CD4-positive, alpha-beta T cell treated with Interferon gamma for 1 hour (primary cell): ENCODE data around the gene ZFX.

ENCODE experiments used
- DNase-seq: peaks from one replicate; pipeline ENCODE4 v3.0.0-alpha.2; 2020

Gene ZFX

DNA sequence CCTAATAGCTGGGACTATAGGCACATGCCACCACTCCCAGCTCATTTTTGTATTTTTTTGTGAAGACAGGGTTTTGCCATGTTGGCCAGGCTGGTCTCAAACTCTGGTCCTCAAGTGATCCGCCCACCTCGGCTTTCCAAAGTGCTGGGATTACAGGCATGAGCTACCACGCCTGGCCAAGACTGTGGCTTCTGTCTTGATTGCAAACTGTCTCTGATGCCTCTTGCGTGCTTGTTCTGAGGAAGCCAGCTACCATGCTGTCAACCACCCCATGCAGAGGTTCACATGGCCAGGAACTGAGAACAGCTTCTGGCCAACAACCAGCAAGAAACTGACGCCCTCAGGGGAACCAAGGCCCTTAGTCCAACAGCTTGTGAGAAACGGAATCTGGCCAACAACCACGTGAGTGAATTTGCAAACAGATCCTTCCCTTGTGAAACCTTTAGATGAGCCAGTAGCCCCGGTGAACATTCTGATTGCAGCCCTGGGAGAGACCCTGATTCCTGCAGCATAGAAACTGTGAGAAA lies 93.2 kb downstream of the ZFX start:
- DNase-seq = no peak

DNA sequence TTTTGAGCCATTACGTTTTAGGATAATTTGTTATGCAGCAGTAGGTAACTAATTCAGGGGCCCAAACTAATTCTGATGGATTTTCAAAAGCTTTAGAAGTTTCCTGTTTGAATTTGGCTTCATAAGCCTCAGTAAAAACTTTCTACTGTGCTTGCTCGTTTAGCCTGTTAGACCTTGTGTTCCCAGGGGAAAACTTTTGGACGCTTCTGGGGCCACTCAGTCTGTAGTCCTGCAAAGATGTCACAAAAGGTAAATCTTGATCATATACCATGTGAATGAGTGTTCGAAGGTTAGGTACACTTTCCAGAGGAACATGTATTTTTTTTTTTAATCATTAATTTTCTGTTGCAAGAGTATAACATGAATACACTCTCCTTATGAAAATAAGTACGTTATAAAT lies 93.7 kb downstream of the ZFX start:
- DNase-seq = no peak

DNA sequence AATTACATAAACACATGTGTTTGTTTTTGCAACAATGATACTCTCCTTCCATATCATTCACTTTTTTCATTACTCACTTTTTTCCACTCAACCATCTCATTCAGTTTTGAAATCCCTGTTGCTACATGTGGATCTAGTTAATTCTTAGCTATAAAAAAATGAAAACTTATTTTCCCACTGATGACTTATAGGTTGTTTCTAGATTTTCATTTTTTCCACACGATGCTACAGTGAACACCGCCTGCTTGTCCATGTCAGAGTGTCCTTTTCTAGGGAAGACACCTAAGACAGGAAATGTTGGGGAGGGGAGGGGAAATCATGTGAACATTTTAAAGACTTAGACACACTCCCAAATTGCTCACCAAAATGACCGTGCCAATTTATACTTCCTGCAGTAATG lies 94.2 kb downstream of the ZFX start:
- no peak for DNase-seq

- DNase-seq = no peak
These were observed 95.7 kb downstream of the ZFX start for GRCh38 chrX:24245202-24245601.

GRCh38 chrX:24248042-24248441 lies 98.5 kb downstream of the ZFX start:
- DNase-seq = no peak

DNA sequence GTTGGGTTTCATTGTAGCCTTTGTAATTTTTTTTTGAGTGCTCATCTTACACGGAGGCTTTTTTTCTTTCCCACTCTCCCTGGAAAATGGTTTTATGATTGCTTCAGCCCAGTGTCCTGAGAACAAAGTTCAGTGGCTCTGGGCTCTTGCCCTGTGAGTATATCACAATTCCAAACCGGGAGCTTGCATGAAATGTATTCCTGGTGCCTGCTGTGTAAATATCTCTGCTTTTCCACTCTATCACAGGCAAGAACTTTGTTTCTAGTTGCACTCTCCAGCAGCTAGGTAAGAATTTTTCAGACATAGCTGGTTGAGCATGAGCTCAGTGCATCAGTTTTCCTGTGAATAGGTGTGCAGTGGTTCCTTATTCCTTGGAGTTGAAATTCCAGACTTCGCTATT lies 103.5 kb downstream of the ZFX start:
- no peak for DNase-seq

DNA sequence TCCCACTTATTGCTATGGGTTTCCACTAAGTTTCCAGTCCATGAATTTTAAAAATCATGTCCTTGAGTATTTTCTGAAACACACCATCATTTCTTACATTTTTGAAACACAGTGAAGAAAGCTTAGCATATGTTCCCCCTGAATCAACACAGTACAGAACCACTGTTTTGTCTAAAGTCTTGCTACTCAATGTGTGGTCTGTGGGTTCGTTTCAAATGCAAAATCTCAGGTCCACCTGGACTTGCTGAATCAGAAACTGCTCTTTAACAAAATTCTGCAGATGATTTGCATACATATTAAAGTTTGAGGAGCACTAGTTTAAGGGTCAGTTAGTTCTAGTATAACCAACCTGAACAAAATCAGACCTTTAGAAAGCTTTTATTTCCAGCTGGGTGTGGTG lies 103.9 kb downstream of the ZFX start:
- DNase-seq = no peak

DNA sequence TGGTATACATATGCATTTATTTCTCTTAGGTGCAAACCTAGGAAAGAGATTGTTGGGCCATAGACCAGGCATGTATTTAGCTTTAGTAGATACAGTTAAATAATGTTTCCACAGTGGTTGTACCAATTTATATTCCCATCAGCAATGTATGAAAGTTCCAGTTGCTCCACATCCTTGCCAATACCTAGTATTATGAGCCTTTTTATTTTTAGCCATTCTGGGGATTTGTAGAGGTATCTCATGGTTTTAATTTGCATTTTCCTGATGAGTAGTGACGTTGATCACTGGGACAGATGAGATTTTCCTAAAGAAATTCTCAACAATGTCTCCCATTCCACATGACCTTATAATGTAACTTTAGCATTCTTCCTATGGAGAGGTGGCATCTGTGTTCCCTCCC lies 107.5 kb downstream of the ZFX start:
- DNase-seq = no peak

DNA sequence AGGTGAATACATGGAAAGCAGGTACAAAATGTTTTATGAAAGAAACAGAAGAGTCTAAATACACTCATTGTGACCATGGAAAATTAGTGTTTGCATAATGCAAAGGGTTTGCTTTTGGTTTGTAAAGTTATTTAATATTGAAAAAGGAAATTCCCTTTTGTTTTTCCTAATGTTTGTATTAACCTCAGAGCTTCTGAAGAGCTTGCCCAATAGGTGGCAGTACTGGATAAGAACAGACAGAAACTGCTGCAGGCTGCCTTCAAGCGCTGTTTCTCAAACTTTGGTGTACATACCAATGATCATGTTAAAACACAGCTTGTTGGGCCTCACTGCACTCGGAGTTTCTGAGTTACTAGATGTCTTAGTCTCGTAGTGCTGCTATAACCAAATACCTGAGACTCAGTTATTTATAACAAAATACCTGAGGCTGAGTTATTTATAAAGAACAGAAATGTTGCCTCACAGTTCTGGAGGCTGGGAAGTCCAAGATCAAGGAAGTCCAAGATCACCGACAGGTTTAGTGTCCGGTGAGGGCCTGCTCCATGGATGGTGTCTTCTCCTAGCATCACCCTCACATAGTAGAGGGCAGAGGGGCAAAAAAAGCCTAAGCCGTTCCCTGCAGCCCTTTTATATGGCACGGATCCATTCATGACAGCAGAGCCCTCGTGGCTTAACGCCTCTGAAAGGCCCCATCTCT lies 110.2 kb downstream of the ZFX start:
- no peak for DNase-seq

- DNase-seq = peak; percentile 14
These were observed 111.5 kb downstream of the ZFX start for GRCh38 chrX:24260842-24261550.

- DNase-seq = no peak
These were observed 112.8 kb downstream of the ZFX start for GRCh38 chrX:24262309-24262708.

- DNase-seq = no peak
These were observed 114.9 kb downstream of the ZFX start for GRCh38 chrX:24264383-24264782.
